Stimulated activated CD4-positive, alpha-beta T cell treated with anti-CD3 and anti-CD28 coated beads, Interleukin-1b, Interleukin-23, amount 100 ng/mL, for 48 hours (primary cell): ENCODE results near the gene CUL3.

Source experiments
- DNase-seq: peaks from one replicate; pipeline ENCODE4 v3.0.0-alpha.2; 2020

Gene CUL3

DNA sequence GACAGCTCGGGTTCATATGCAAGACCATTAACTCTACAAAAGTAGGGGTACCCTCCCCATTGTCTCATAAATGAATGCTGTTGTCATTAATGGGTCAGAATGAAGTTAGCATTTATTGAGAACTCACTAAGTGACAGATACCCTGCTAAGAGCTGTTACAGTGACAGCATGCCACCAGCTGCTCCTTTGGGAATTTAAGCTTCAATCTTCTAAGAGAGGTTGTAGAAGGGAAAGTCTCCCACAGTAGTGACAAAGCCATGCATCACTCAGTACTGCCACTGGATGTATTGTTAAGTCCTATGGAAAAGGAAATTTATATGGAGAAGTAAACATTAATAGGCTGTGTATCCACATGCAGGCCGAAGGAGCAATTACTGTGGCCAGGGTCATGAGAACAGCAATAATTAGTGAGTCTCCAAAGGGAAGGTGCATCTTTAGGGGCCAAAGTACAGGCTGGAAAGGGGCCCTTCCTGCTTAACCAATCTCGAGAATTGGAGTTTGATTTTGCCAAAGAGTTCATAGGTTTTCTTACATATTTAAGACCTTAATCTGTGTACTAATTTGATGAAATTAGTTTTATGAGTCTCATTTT is 118.8 kb downstream of the CUL3 start:
- DNase-seq: no peak

DNA sequence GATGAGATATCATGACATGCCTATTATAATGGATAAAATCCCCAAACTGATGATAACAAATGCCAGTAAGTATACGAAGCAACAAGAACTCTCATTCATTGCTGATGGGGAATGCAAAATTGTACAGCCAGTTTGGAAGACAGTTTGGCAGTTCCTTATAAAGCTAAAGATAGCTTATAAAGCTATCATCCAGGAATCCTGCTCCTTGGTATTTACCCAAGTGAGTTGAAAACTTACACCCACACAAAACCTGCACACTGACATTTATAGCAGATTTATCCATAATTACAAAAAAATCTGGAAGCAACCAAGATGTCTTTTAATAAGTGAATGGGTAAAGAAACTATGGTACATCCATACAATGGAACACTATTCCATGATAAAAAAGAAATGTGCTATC is 123.8 kb downstream of the CUL3 start:
- no peak for DNase-seq

DNA sequence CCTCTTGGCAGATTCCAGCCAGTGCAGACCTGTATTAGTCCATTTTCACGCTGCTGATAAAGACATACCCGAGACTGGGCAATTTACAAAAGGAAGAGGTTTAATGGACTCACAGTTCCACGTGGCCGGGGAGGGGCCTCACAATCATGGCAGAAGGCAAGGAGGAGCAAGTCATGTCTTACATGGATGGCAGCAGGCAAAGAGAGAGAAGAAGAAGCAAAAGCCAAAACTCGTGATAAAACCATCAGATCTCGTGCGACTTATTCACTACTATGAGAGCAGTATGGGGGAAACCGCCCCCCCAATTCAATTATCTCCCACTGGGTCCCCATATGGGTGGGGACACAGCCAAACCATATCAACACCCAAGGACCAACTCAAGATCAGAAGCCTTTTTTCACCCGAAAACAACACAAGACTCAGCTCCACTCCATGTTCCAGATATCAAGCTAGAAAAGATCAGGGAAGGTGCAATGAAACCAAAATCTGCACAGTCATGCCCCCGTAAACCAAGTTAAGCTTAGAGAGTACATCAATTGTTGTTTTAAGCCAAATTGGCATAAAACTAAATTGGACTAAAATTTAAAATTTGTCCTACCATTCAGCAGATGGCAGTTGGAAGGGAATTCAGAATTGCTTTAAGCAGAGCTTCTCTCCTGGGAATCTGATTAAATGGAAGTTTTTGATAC is 127.6 kb downstream of the CUL3 start:
- DNase-seq: no peak

- DNase-seq: no peak
Observed at GRCh38 chr2:224453892-224454291, 131.3 kb downstream of the CUL3 start.

- DNase-seq: no peak
Observed at GRCh38 chr2:224449212-224450147, 135.7 kb downstream of the CUL3 start.

- no peak for DNase-seq
Observed at GRCh38 chr2:224448236-224448635, 136.9 kb downstream of the CUL3 start.

DNA sequence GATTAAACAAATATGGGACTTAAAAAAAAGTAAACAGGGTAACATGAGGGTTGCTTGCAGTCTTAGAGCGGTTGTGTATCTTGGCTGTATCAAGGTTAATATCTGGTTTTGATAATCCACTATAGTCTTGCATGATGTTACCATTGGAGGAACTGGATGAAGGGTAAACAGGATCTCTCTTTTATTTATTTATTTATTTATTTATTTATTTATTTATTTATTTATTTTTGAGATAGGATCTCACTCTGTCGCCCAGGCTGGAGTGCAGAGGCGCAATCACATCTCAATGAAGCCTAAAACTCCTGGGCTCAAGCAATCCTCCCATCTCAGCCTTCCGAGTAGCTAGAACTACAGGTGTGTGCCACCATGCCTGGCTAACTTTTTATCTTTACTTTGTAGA is 140.4 kb downstream of the CUL3 start:
- DNase-seq: no peak

GRCh38 chr2:224444021-224444420 is 141.1 kb downstream of the CUL3 start:
- DNase-seq: no peak

- DNase-seq: peak; percentile 6
Observed at GRCh38 chr2:224442071-224442967, 142.8 kb downstream of the CUL3 start.

GRCh38 chr2:224440988-224441387 is 144.2 kb downstream of the CUL3 start:
- DNase-seq: no peak

DNA sequence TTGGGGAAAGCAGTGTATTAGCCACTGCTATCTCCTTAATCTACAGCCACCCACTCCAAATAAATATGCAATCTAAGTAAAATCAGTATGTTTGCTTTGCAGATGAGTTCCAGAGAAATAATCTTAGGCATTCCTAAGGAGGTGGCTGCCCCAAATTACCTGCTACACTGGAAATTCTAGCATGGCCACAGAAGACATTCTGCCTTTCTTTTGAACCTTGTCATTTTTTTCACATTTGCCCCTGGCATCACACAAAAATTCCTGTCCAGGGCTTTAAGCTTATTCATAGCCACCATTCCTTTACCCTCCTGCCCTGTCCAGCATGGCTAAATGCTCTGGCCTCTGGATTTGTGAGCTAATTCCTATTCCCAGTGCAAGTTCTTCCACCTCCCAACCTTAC is 146.4 kb downstream of the CUL3 start:
- DNase-seq: no peak

DNA sequence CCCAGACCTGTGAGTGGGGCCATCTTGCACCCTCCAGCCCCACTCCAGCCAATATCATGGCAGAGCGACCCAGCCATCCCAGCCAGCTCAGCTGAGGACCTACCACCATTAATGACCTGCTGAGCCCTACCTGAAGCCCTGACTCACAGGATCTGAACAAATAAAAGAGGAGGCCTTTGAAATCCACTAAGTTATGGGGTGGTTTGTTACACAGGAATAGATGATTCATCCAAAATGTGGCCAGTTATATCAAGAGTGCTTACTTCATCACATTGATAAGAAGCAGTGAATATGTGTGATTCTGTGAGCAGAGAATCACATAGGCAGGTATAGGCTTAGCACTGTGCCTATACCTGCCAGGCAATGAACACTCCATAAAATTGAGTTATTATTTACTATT is 148.5 kb downstream of the CUL3 start:
- DNase-seq: no peak

GRCh38 chr2:224434618-224435017 is 150.5 kb downstream of the CUL3 start:
- no peak for DNase-seq

DNA sequence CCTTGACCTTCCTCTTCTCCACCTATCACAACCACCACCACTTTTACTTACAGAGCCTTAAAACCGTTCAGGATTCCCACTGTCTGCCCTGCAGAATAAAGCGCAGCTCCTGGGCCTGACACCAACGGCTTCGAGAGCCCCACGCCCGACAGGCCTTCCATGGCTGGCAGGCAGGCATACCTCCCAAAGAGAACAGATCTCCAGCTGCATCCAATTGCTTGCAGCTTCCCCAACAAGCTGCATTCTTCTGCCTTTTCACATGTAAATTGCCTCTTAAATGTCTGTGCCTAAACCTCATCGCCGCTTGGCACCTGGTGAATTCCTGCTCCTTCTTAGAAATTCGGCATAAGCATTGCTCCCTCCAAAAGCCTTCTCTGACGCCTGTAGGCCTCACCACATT is 151.7 kb downstream of the CUL3 start:
- no peak for DNase-seq

GRCh38 chr2:224432003-224432579 is 153.1 kb downstream of the CUL3 start:
- no peak for DNase-seq

GRCh38 chr2:224429441-224429810 is 155.7 kb downstream of the CUL3 start:
- no peak for DNase-seq

GRCh38 chr2:224428787-224429440 is 156.2 kb downstream of the CUL3 start:
- no peak for DNase-seq

DNA sequence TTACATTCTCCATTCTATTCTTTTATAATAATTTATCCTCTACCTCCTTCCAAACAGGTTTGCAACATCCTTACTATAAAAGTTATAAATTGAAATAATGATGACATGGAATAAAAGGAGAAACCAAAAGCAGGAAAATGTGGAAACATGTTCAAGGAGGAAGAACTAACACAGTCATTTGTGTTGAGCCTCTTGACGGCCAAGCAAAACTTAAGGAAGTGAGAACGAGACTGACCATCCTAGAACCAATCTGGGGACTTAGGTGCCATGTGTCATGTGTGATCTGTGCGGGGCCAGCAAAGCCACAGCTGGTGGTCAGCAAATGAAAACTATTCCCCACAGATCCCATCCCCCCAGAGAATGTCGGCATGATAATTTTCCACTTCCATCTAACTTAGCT is 157.7 kb downstream of the CUL3 start:
- DNase-seq: no peak

GRCh38 chr2:224426656-224427055 is 158.5 kb downstream of the CUL3 start:
- DNase-seq: no peak

- no peak for DNase-seq
Observed at GRCh38 chr2:224421065-224421464, 164.1 kb downstream of the CUL3 start.
